Neural cell (in vitro differentiated cells): Measurements from ENCODE around the gene P2RY8. TPM values are rescaled to one million over a fixed set of nuclear protein-coding genes. Genes with fewer than 3 reads are reported as not detected.

ENCODE experiments used
- H2AFZ ChIP-seq: fragments of 200-600, 300-800 bp; sonication (generic), shearing (Covaris generic); 2 replicates; pipeline ENCODE4 v1.6.0; 2014; ENCODE audit warnings: low read depth, mild to moderate bottlenecking, antibody characterized with exemption, low read length, moderate library complexity
- H3F3A ChIP-seq: fragments of 200-600 bp; shearing (Covaris generic); 2 replicates; pipeline ENCODE4 v1.6.1; 2016; ENCODE audit warnings: mild to moderate bottlenecking, moderate library complexity, mixed read lengths, antibody characterized with exemption, low read length; ENCODE audit not compliant: insufficient read depth, poor library complexity, severe bottlenecking
- H3K27ac ChIP-seq: fragments of 200-600, 300-800 bp; sonication (generic), shearing (Covaris generic); 2 replicates; pipeline ENCODE4 v1.5.1; 2014; ENCODE audit warnings: mild to moderate bottlenecking, low read length, moderate library complexity
- H3K27me3 ChIP-seq: fragments of 300-800, 200-600 bp; sonication (generic), shearing (Covaris generic); 2 replicates; pipeline ENCODE4 v1.6.0; 2014; ENCODE audit warnings: mild to moderate bottlenecking, low read depth, low read length, moderate library complexity; ENCODE audit not compliant: insufficient read depth
- H3K36me3 ChIP-seq: fragments of 300-800, 200-600 bp; sonication (generic), shearing (Covaris generic); 2 replicates; pipeline ENCODE4 v1.5.1; 2014; ENCODE audit warnings: mild to moderate bottlenecking, antibody characterized with exemption, low read length, moderate library complexity; ENCODE audit not compliant: insufficient read depth
- H3K4me2 ChIP-seq: fragments of 300-800, 200-600 bp; sonication (generic), shearing (Covaris generic); 2 replicates; pipeline ENCODE4 v1.6.0; 2014; ENCODE audit warnings: mild to moderate bottlenecking, low read length
- H3K4me3 ChIP-seq: fragments of 300-800, 200-600 bp; sonication (generic), shearing (Covaris generic); 2 replicates; pipeline ENCODE4 v1.5.1; 2014; ENCODE audit warnings: mild to moderate bottlenecking, low read length, moderate library complexity
- H3K79me2 ChIP-seq: fragments of 200-600 bp; shearing (Covaris generic); replicated peaks from 2 replicates; pipeline ENCODE4 v1.6.0; 2014; ENCODE audit warnings: mild to moderate bottlenecking, low read length, moderate library complexity; ENCODE audit not compliant: insufficient read depth
- H3K9ac ChIP-seq: fragments of 300-800, 200-600 bp; sonication (generic), shearing (Covaris generic); 2 replicates; pipeline ENCODE4 v1.6.1; 2016; ENCODE audit warnings: mild to moderate bottlenecking, low read length, mixed read lengths
- H3K9me2 ChIP-seq: fragments of 200-600 bp; shearing (Covaris generic); 2 replicates; pipeline ENCODE4 v1.6.1; 2016; ENCODE audit warnings: mild to moderate bottlenecking, low read length, mixed read lengths; ENCODE audit not compliant: insufficient read depth
- H3K9me3 ChIP-seq: fragments of 200-600, 300-800 bp; sonication (generic), shearing (Covaris generic); 2 replicates; pipeline ENCODE4 v1.6.1; 2016; ENCODE audit warnings: mild to moderate bottlenecking, mixed run types, low read length, moderate library complexity, mixed read lengths
- H4K20me1 ChIP-seq: fragments of 200-600 bp; shearing (Covaris generic); 2 replicates; pipeline ENCODE4 v1.6.1; 2016; ENCODE audit warnings: mild to moderate bottlenecking, mixed run types; ENCODE audit not compliant: insufficient read depth
- CTCF ChIP-seq: fragments of 450-650 bp; IDR thresholded peaks from 2 replicates; pipeline ENCODE4 v1.5.1; 2014; ENCODE audit warnings: antibody characterized with exemption, mild to moderate bottlenecking, moderate library complexity; ENCODE audit not compliant: poor library complexity, severe bottlenecking
- EP300 ChIP-seq: fragments of 450-650 bp; conservative IDR thresholded peaks from 2 replicates; pipeline ENCODE4 v1.6.1; 2014; ENCODE audit warnings: antibody characterized with exemption, mild to moderate bottlenecking, moderate library complexity; ENCODE audit not compliant: poor library complexity, severe bottlenecking
- EZH2 ChIP-seq: fragments of 200-600, 300-800 bp; shearing (Covaris generic), sonication (generic); IDR thresholded peaks from 2 replicates; pipeline ENCODE4 v1.6.1; 2014; ENCODE audit warnings: antibody characterized with exemption, low read length, borderline replicate concordance, mild to moderate bottlenecking; ENCODE audit not compliant: insufficient read depth, poor library complexity, severe bottlenecking
- MXI1 ChIP-seq: fragments of 450-650 bp; conservative IDR thresholded peaks from 2 replicates; pipeline ENCODE4 v1.6.1; 2014; ENCODE audit warnings: antibody characterized with exemption, mild to moderate bottlenecking; ENCODE audit not compliant: poor library complexity, severe bottlenecking
- POLR2AphosphoS5 ChIP-seq: IDR thresholded peaks from 2 replicates; pipeline ENCODE4 v1.6.1; 2012
- RAD21 ChIP-seq: fragments of 450-650 bp; conservative IDR thresholded peaks from 2 replicates; pipeline ENCODE4 v1.6.1; 2014; ENCODE audit warnings: antibody characterized with exemption, mild to moderate bottlenecking, moderate library complexity
- REST ChIP-seq: IDR thresholded peaks from 2 replicates; pipeline ENCODE4 v1.6.1; 2012; ENCODE audit warnings: borderline replicate concordance
- SMC3 ChIP-seq: fragments of 450-650 bp; conservative IDR thresholded peaks from 2 replicates; pipeline ENCODE4 v1.6.1; 2014; ENCODE audit warnings: antibody characterized with exemption, mild to moderate bottlenecking, moderate library complexity; ENCODE audit not compliant: poor library complexity
- TAF1 ChIP-seq: IDR thresholded peaks from 2 replicates; pipeline ENCODE4 v1.6.1; 2012; ENCODE audit warnings: low read depth
- polyA plus RNA-seq: library from polyadenylated mRNA; depleted of rRNA; stranded (reverse); fragments of >200 nt; gene quantifications from 2 replicates; pipeline ENCODE4 v1.2.3, GENCODE V29; 2014

The P2RY8 gene
- polyA plus RNA-seq, 1 donor from 2014 or later: not detected

DNA sequence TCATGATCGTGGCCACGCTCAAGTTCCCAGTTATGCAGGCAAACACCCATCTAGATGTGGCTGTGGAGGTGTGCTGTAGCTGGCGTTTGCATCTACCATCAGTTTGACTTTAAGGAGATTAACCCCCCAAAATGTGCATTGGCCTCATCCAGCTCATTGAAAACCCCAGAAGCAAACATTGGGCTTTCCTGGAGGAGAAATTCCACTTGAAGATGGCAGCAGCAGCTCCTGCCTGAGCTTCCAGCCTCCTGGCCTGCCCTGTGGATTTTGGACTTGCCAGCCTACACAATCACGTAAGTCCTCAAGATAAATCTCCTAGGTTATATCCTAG, 114.9 kb downstream of the P2RY8 start:
- Histone ChIP-seq H3K36me3 (peaks cover 17% of the 10 kb centered on the region), H3K9me2 (no peaks in the 10 kb centered on the region), H2AFZ (no peak overlapping the region), H3K4me2 (no peak overlapping the region), H3K9me3 (peaks cover 4% of the 10 kb centered on the region), H4K20me1 (no peaks in the 10 kb centered on the region), H3K79me2 (no peaks in the 10 kb centered on the region), H3K27me3 (no peaks in the 10 kb centered on the region), H3K9ac (no peak overlapping the region), H3K27ac (no peak overlapping the region), H3F3A (no peaks in the 10 kb centered on the region), H3K4me3 (no peak overlapping the region)
- TF ChIP-seq CTCF (no peak), EP300 (no peak), RAD21 (no peak), MXI1 (no peak), POLR2AphosphoS5 (no peak), TAF1 (no peak), REST (no peak), SMC3 (no peak), EZH2 (no peak)

GRCh38 chrX:1421433-1422134, 115.4 kb downstream of the P2RY8 start:
- H3K4me2 ChIP-seq: no peak overlapping the region
- H3K9me3 ChIP-seq: peaks cover 4% of the 10 kb centered on the region
- no peaks in the 10 kb centered on the region for H3K79me2 ChIP-seq
- H3K9me2 ChIP-seq: no peaks in the 10 kb centered on the region
- no peaks in the 10 kb centered on the region for H4K20me1 ChIP-seq
- H3K36me3 ChIP-seq: peaks cover 17% of the 10 kb centered on the region
- TF ChIP-seq MXI1 (no peak), POLR2AphosphoS5 (no peak), REST (no peak), CTCF (no peak), EZH2 (no peak), EP300 (no peak), RAD21 (no peak), SMC3 (no peak), TAF1 (no peak)
- no peaks in the 10 kb centered on the region for H3F3A ChIP-seq
- no peak overlapping the region for H3K27ac ChIP-seq
- no peak overlapping the region for H3K4me3 ChIP-seq
- H3K27me3 ChIP-seq: no peaks in the 10 kb centered on the region
- no peak overlapping the region for H3K9ac ChIP-seq
- H2AFZ ChIP-seq: no peak overlapping the region
